HFF-Myc (cell line): ENCODE measurements around the gene KIF1A.

ENCODE experiments used
- DNase-seq: peaks from one replicate; pipeline ENCODE4 v3.0.0-alpha.2; 2011; ENCODE audit warnings: low read depth; ENCODE audit errors: extremely low read depth
- H3K4me3 ChIP-seq: replicated peaks from 2 replicates; pipeline ENCODE4 v1.5.1; 2011; ENCODE audit warnings: low read depth, mild to moderate bottlenecking, control low read depth, low read length
- CTCF ChIP-seq: IDR thresholded peaks from 2 replicates; pipeline ENCODE4 v1.5.1; 2012; ENCODE audit warnings: mild to moderate bottlenecking, low read depth, low read length, control low read depth; ENCODE audit errors: missing control alignments

The KIF1A gene

GRCh38 chr2:240731178-240731545 lies 88.9 kb downstream of the KIF1A start:
- no peak for DNase-seq
- TF ChIP-seq CTCF = no peak

GRCh38 chr2:240730501-240731177 lies 89.4 kb downstream of the KIF1A start:
- DNase-seq = no peak
- no peak for TF ChIP-seq CTCF
- no peak overlapping the region for H3K4me3 ChIP-seq

More at GRCh38 chr2:240731178-240731545, 88.9 kb downstream of the KIF1A start:
- no peak overlapping the region for H3K4me3 ChIP-seq

GRCh38 chr2:240728827-240729226 lies 91.2 kb downstream of the KIF1A start:
- TF ChIP-seq CTCF = no peak
- no peak for DNase-seq
- no peak overlapping the region for H3K4me3 ChIP-seq

GRCh38 chr2:240728361-240728760 lies 91.7 kb downstream of the KIF1A start:
- TF ChIP-seq CTCF = no peak
- DNase-seq = no peak
- H3K4me3 ChIP-seq = no peak overlapping the region

GRCh38 chr2:240727913-240728312 lies 92.1 kb downstream of the KIF1A start:
- TF ChIP-seq CTCF = no peak

GRCh38 chr2:240727439-240727838 lies 92.6 kb downstream of the KIF1A start:
- no peak for TF ChIP-seq CTCF
- no peak overlapping the region for H3K4me3 ChIP-seq
- no peak for DNase-seq

More at GRCh38 chr2:240727913-240728312, 92.1 kb downstream of the KIF1A start:
- no peak overlapping the region for H3K4me3 ChIP-seq
- no peak for DNase-seq

- no peak for DNase-seq
- no peak for TF ChIP-seq CTCF
- H3K4me3 ChIP-seq = no peak overlapping the region
These were observed 93.1 kb downstream of the KIF1A start for GRCh38 chr2:240726876-240727275.
